AG10803 (cell line): Measurements from ENCODE around the gene WFS1.

Experiments used
- DNase-seq: peaks from one replicate; pipeline ENCODE4 v3.0.0; 2010; ENCODE audit warnings: low read depth
- H3K4me3 ChIP-seq: 2 replicates; pipeline ENCODE4 v1.5.1; 2011; ENCODE audit warnings: mild to moderate bottlenecking, low read length, control low read depth
- CTCF ChIP-seq: conservative IDR thresholded peaks from 2 replicates; pipeline ENCODE4 v1.5.1; 2011; ENCODE audit warnings: mild to moderate bottlenecking, low read length, control low read depth, inconsistent platforms

WFS1 gene

GRCh38 chr4:6346373-6347110, 76.9 kb downstream of the WFS1 start:
- no peak for TF ChIP-seq CTCF
- no peak overlapping the region for H3K4me3 ChIP-seq
- DNase-seq, result no peak

GRCh38 chr4:6347511-6348045, 77.9 kb downstream of the WFS1 start:
- no peak overlapping the region for H3K4me3 ChIP-seq
- DNase-seq, result no peak
- TF ChIP-seq CTCF, result no peak

GRCh38 chr4:6348408-6348807, 78.8 kb downstream of the WFS1 start:
- DNase-seq, result no peak
- no peak overlapping the region for H3K4me3 ChIP-seq
- TF ChIP-seq CTCF, result no peak

- DNase-seq, result no peak
- no peak for TF ChIP-seq CTCF
- H3K4me3 ChIP-seq, result no peak overlapping the region
Observed at GRCh38 chr4:6349896-6350603, 80.4 kb downstream of the WFS1 start.

GRCh38 chr4:6350646-6351045, 81.0 kb downstream of the WFS1 start:
- DNase-seq, result no peak
- H3K4me3 ChIP-seq, result no peak overlapping the region
- no peak for TF ChIP-seq CTCF

GRCh38 chr4:6351246-6352000, 81.8 kb downstream of the WFS1 start:
- no peak for TF ChIP-seq CTCF

More at GRCh38 chr4:6351246-6352000, 81.8 kb downstream of the WFS1 start:
- DNase-seq, result no peak
- H3K4me3 ChIP-seq, result no peak overlapping the region
